Bronchial epithelial cell (primary cell): ENCODE data around the gene NAP1L4. TPM values are rescaled to one million over a fixed set of nuclear protein-coding genes. Genes with fewer than 3 reads are reported as not detected.

Experiments
- DNase-seq: peaks from one replicate; pipeline ENCODE4 v3.0.0-alpha.2; 2010; ENCODE audit warnings: low read depth
- FAIRE-seq: peaks from 2 replicates; lab custom pipeline; 2011; peaks lifted over from hg19 to GRCh38; lab: Jason Lieb, UNC
- H3K27me3 ChIP-seq: 2 replicates; pipeline ENCODE4 v1.5.1; 2011; ENCODE audit warnings: low read length; ENCODE audit not compliant: control insufficient read depth, insufficient read depth
- H3K36me3 ChIP-seq: 2 replicates; pipeline ENCODE4 v1.5.1; 2011; ENCODE audit warnings: low read length; ENCODE audit not compliant: control insufficient read depth, insufficient read depth
- H3K4me3 ChIP-seq: 2 replicates; pipeline ENCODE4 v1.5.1; 2011; ENCODE audit warnings: mild to moderate bottlenecking, low read depth, low read length, control low read depth
- total RNA-seq: library from RNA; depleted of rRNA; stranded (reverse); fragments of >200 nt; gene quantifications from 2 replicates; pipeline ENCODE4 v1.2.1, GENCODE V29; 2014
- TF ChIP-seq, protein P1 (sequence below): IDR thresholded peaks from 2 replicates; pipeline ENCODE4 v1.5.1; 2011; ENCODE audit warnings: mild to moderate bottlenecking, moderate library complexity, low read length, control low read depth, inconsistent platforms; ENCODE audit not compliant: insufficient read depth, severe bottlenecking

NAP1L4 gene
- total RNA-seq, 1 donor from 2014 or later: 101 TPM

DNA sequence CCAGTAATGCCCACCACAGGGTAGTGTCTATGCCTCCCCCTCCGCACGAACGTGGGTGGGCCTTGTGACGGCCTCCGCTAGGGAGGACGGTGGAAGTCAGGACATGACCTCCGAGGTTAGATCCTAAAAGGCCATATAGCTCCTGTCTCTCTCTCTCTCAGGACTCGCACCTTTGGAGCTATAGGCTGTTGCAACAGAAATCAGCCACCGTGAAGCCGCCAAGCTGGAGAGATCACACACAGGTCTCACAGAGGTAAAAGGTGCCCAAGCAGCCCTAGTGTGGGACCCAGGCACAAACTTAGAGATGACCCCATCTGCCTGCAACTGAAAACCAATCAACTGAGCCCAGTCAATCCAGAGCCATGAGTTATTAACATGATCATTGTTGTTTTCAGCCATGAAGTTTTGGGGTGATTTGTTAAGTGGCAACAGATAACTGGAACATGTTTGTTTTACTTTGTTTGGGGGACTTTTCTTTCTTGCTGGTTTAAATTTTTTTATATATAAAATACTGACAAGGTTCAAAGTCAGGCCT is 7.4 kb upstream of the NAP1L4 start:
- Histone ChIP-seq H3K4me3 (no peak overlapping the region), H3K36me3 (peaks cover 13% of the 10 kb centered on the region), H3K27me3 (no peaks in the 10 kb centered on the region)
- TF ChIP-seq, protein P1, sequence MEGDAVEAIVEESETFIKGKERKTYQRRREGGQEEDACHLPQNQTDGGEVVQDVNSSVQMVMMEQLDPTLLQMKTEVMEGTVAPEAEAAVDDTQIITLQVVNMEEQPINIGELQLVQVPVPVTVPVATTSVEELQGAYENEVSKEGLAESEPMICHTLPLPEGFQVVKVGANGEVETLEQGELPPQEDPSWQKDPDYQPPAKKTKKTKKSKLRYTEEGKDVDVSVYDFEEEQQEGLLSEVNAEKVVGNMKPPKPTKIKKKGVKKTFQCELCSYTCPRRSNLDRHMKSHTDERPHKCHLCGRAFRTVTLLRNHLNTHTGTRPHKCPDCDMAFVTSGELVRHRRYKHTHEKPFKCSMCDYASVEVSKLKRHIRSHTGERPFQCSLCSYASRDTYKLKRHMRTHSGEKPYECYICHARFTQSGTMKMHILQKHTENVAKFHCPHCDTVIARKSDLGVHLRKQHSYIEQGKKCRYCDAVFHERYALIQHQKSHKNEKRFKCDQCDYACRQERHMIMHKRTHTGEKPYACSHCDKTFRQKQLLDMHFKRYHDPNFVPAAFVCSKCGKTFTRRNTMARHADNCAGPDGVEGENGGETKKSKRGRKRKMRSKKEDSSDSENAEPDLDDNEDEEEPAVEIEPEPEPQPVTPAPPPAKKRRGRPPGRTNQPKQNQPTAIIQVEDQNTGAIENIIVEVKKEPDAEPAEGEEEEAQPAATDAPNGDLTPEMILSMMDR: no peak
- no peak for FAIRE-seq
- DNase-seq: no peak

DNA sequence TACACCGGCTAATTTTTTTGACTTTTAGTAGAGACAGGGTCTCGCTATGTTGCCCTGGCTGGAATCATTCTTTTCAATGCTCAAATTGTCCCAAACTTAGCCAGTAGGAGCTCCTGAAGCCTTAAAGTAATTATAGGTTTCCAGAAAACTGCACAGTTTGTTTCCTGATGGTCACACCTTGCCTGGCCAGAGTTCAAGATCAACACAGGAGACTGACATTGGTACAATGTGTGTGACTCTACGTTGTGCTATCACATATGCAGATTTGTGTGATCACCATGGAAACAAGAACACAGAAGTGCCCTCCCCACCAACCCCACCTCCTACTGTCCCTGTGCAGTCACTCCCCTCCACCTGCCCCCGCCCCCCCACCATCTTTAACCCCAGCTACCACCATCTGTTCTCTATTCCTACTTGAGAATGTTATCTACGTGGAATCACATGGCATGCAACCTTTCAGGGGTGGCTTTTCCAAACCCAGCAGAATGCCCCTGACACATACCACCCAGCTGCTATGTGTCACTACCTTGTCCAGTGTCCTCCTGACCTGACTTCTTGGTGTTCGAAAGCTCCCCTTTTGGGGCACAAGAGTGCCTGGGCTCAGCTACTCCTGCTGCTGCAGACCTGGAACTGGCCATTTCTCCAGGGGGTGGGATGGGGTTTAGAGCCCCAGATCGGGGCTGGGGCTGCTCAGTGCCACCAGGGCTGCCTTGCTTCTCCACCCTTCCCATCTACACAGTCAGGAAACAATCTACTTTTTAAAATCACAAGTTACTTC is 6.1 kb upstream of the NAP1L4 start:
- FAIRE-seq (no peak), DNase-seq (no peak)
- TF ChIP-seq, protein P1: no peak
- Histone ChIP-seq H3K27me3 (no peaks in the 10 kb centered on the region), H3K36me3 (peaks cover 5% of the 10 kb centered on the region), H3K4me3 (no peak overlapping the region)

DNA sequence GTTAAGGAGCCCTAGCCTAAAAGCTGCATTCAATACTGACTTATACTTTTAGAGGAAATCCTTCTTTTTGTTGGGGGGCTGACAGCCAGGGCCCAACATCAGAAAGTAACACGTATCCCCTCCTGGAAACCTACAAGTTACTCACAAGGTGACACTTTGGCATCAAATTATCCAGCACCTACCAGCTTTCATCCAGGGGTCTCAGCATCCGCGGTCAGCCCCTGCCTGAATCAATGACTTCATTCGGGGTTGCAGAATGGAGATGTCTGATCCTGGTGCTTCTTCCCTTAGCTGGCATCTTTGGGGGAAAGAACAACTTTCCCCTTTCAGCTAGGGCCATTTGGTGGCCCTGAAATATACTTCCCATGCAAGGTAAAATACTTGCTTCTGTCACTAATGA is 5.3 kb upstream of the NAP1L4 start:
- H3K27me3 ChIP-seq: no peaks in the 10 kb centered on the region
- DNase-seq (no peak), FAIRE-seq (no peak)
- H3K4me3 ChIP-seq: no peak overlapping the region
- TF ChIP-seq, protein P1: no peak
- H3K36me3 ChIP-seq: peaks cover 4% of the 10 kb centered on the region

DNA sequence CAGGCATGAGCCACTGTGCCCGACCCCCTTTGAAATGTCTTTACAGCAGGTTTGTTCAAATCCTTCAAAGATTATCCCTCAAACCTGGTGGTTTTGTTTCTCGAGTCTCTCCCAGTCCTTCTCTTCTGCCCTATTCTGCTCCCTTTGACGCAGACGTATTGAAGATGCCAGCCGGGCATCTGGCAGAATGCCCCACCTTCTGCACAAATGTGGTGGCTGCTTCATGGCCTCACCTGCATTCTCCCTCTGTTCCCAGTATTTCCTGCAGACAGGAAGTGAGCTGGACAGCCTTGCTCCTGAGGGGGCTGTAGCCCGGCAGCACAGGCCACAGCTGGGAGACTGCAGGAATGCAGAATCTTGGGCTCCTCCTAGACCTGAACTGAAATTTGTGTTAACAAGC is 4.8 kb upstream of the NAP1L4 start:
- no peak for FAIRE-seq
- TF ChIP-seq, protein P1: no peak

DNA sequence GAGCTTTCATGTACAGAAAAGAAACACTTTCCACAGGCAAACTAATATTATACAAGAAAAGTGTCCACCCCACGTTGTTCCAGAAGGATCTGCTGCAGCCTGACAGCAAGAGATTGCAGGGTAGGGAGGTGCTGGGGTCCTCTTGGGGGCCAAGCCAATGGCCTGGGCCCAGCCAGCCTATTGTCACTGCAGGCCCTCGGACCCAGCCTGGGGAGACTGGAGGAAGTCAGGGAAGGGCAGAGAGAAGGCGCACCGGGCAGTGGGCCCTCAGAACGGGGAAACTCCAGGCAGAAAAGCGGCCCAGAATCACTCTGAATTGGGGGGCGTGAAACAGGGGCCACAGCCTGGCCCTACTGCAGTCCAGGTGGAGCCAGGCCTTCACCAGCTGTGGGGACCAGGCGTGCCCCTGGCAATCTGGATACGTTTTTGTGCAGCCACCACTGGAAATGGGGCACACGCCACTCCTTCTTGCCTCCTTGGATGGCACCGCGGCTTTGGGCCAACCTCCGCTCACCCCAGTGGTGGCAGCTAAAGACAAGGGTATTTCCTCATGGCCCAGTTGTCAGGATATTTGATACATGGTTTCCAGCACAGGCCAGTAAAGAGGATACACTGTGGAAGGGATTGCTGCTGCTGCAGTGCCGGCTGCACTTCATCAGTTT is 3.9 kb upstream of the NAP1L4 start:
- Histone ChIP-seq H3K4me3 (no peak overlapping the region), H3K27me3 (no peaks in the 10 kb centered on the region), H3K36me3 (peaks cover 1% of the 10 kb centered on the region)
- DNase-seq: no peak
- TF ChIP-seq, protein P1: no peak
- FAIRE-seq: no peak

More for the DNA sequence above, 4.8 kb upstream of the NAP1L4 start:
- DNase-seq: no peak
- Histone ChIP-seq H3K27me3 (no peaks in the 10 kb centered on the region), H3K4me3 (no peak overlapping the region), H3K36me3 (peaks cover 1% of the 10 kb centered on the region)
